ENCODE measurements around the gene ZER1.
"Not testable (repeated sequence)": the region's sequence is repeated elsewhere in the genome, so short reads cannot be mapped to it uniquely, and the experiment has no call there.

The ZER1 gene

DNA sequence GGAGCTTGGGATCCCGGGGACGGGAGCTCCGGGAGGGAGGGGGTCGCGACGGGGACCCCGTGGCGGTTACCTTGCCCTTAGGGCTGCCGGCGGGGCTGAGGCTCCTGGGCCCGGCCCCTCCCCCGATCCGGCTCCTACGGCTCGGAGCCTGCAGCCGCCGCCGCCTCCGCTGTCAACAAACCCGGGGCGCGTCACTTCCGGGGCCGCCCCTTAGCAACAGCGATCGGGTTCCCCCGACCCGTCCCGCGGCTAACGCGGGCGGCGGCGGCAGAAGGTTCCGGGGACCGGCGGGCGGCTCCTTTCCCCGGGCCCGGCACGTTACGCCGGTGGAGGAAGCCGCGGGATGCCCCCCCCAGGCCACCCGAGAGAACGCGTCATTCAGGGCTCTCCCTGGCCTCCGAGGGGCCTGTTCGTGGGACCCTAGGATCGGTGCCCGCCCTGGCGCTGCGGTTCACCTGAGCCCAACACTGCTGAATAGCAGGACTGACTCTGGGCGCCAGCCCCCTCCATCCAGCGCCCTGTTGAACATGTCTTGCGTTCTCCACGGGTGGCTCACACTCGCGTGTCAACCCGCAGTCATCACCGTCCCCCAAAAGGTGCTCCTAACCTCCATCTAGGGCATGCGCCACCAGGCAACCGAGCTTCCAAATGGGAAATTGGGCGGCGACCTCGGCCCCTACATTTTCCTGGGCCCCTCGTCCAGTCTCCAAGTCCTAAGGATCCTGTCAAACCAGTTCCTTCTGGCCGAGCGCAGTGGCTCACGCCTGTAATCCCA lies at the start of gene ZER1:
TSS of gene ZER1 (minus strand) at position 183 of the 775 bp plus-strand sequence. CDS start 16,362 bp downstream, outside the sequence.
- DNase-seq: peak; percentile 13

DNA sequence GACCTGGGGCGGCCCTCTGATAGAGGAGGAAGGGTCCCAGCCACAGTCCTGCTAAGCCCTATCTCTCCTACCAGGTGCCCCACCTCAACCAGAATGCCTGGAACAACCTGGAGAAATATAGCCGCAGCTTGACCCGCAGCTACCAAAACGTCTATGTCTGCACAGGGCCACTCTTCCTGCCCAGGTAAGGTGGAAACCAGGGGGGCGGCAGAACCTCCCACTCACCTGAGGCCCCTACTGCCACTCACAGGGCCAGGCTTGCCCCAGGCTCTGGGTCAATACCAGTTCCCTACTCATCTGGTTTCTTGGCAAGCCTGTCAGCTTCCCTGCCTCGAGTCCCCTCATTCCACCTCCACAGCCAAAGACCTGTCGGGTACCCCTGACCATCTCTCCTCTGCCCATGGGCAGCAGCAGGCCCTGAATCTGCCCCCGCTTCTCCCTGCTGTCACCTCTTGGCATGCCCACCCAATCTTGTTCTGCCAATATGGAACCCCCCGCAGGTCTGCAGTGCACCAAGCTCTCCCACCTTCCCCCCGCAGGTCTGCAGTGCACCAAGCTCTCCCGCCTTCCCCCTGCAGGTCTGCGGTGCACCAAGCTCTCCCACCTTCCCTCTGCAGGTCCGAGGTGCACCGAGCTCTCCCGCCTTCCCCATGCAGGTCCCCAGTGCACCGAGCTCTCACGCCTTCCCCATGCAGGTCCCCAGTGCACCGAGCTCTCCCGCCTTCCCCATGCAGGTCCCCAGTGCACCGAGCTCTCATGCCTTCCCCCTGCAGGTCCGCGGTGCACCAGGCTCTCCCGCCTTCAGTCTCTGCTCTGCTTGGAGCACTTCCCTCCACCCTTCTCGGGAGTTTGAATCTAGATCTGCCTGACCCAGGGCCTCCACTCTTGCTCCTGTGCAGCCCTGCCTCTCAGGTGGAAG lies 49.2 kb upstream of the ZER1 start:
- no peak for DNase-seq

DNA sequence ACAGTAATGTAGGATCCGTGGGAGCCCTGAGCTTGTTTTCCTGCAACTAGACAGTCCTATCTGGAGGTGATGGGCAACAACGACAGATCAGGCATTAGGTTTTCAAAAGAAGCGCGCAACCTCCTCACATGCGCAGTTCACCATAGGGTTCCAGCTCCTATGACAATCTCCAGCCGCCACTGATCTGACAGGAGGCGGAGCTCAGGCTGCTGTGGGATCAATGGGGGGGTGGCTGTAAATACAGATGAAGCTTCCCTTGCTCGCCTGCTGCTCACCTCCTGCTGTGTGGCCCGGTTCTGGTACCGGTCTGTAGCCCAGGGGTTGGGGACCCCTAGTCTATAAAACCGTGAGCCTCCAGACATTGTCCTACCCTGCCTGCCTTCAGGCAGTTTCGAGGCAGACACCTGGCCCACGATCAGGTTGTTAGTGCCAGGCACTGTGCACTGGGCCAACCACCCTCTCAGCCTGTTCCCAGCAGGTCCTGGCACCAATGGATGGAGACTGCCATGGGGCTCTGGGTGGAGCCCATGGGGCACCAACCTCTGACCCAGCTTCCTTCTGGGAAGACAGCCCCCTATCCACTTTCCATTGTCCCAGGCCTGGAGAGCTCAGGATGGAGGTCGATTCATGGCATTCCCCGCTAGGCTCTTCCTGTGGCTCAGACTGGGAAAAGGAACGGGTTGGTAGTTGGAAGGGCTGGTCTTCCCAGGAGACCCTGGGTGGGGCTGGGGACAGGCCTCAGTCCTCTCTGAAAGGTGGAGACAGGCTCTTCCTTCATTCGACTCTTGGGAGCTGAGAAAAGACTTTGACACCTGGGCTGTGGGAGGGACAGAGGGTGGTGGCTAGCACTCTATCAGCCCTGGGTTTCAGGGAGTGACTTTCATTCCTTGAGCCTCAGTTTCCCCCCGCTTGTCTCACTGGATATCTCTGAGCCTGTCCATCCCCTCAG lies 48.3 kb upstream of the ZER1 start:
- no peak for DNase-seq

DNA sequence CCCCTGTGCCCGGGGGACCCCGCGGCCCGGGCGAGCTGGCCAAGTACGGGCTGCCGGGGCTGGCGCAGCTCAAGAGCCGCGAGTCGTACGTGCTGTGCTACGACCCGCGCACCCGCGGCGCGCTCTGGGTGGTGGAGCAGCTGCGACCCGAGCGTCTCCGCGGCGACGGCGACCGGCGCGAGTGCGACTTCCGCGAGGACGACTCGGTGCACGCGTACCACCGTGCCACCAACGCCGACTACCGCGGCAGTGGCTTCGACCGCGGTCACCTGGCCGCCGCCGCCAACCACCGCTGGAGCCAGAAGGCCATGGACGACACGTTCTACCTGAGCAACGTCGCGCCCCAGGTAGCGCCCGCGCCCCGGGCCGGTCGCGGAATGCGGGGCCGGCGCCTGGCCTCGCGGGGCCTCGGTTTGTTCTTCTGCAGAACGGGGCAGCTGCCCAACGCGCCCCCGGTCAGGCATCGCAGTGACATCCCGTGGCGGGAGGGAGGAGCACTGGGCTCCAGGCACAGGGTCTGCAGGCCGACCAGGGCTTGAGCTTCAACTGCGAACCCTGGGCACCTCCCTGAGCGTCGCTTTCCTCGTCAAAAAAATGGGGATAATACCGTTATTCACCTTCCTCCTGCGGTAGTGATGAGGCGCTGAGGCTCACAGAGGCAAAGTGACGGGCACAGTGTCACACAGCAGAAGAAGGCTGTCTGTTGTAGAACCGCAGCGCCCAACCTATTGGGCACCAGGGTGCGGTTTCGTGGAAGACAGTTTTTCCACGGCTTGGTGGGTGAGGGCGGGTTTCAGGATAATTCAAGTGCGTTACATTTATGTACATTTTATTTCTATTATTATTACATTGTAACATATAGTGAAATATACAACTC lies 47.4 kb upstream of the ZER1 start:
- no peak for DNase-seq

DNA sequence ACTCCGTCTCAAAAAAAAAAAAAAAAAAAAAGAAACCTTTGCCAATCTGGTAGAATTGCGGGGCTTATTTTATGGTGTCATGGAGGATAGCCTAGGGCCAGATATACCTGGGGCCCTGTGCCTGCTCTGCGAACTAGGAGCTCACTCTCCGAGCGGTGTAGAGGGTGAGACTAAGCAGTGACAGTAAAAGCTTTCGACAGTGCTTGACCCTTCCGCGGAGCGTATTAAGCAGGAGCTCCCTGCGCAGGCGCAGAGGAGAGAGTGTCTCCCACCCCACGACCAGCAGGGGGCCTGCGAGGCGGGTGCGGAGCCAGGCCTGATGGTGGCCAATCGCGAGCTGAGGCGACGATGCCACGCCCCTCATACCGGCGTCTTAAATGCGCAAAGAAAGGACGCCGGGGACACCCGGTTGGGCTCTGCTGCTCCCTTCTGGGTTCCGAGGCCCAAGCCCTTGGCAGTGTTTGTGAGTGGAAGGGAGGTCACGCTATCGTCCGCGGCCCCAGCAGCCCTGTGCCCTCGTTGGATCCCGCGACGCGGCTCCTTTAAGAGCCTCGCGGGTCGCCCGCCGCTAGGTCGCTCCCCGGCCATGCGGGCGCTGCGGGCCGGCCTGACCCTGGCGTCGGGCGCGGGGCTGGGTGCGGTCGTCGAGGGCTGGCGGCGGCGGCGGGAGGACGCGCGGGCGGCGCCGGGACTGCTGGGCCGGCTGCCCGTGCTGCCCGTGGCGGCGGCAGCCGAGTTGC lies 46.5 kb upstream of the ZER1 start, which contains the start of gene ENDOG:
TSS of gene ENDOG (plus strand) at position 402 of the 740 bp plus-strand sequence. CDS start at position 587, 185 bp downstream.
- DNase-seq: peak; percentile 67

DNA sequence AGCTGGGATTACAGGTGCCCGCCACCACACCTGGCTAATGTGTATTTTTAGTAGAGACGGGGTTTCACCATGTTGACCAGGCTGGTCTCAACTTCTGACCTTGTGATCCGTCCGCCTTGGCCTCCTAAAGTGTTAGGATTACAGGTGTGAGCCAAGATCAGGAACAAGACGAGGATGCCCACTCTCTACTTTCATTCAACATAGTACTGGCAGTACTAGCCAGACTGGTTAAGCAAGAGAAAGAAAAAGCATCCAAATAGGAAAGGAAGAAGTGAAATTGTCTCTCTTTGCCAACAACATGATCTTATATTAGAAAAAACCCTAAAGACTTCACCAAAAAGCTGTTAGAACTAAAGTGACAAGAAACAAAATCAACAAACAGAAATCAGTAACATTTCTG lies 39.1 kb upstream of the ZER1 start:
- DNase-seq: no peak

DNA sequence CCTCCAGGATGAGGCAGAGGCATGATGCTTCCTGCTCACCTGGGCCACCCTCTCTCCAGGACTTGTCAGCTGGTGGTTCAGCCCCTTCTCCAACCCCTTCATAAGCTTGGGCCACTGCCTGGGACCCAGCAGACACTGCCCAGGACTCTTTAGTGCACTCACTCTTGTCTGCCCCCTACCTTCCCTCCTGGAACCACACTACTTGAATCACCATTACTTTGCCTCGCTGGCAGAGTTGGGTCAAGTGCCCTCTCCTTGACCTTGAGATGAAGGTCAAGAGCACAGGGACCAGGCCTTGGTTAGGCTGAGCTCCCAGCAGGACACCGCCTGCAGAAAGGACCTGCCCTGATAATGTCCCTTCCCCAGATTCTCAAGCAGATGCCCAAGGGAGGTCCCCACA lies 38.1 kb upstream of the ZER1 start:
- DNase-seq: no peak

DNA sequence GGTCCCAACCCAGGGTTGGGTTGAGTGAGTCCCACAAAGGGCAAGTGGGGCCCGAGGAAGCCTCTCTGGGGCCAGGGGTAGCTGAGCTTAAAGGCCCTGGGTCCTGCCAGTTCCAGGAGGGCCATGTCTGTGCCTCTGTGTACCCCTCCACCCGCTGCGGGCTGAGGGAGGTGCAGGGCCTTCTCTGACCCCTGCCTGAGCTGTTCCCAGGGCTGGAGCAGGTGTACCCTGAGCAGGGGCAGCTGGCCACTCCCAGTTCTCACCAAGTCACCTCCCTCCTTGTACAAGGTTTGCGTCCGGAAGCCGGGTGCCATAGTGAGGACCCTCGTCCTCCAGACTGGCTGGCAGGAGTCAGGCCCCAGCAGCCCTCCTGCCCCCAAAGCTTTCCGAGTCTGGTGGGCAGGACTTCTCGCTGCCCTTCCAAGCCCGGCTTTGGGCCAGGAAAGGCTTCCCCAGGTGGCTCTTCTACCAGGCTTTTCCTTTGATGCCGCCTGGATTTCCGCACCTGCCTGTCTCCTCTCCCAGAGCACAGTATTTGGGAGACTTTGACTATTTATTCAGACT lies 37.4 kb upstream of the ZER1 start:
- no peak for DNase-seq

DNA sequence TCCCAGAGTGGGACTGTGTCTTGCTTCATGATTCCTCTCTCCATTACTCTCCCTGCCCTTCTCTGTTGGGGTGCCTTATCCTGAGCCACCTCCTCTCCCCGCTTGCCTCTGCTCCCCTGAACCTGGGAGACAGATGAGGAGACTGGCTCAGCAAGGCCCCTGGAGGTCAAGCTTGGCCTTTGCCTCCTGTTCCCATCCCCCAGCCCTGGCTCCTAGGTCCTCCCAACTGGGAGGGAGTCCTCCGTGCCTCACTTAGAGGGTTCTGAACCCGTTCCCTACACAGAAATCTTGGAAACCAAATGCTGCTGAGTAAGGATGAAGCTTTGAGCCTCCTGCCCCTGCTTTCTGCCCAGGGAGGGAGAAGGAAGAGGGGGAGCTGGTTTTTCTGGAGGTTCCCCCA lies 36.8 kb upstream of the ZER1 start:
- no peak for DNase-seq

DNA sequence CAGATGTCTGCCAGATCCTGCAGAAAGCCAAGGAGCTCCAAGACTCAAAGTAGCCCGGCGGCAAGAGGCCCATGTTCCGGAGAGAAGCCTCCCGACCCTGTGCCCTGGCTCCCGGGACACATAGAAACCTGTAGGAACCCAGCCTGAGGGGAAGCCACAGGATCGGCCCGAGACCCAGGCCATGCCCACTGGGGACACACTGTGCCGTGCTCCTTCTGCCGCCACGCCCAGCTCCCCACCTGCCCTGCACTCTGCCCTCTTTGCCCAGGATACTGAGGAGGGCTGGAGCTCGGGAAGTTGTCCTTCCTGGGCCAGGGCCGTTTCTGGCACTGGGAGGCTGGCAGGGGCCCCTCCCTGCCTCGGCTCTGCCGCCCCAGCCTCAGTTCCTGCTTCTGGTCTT lies 36.1 kb upstream of the ZER1 start:
- DNase-seq: no peak

DNA sequence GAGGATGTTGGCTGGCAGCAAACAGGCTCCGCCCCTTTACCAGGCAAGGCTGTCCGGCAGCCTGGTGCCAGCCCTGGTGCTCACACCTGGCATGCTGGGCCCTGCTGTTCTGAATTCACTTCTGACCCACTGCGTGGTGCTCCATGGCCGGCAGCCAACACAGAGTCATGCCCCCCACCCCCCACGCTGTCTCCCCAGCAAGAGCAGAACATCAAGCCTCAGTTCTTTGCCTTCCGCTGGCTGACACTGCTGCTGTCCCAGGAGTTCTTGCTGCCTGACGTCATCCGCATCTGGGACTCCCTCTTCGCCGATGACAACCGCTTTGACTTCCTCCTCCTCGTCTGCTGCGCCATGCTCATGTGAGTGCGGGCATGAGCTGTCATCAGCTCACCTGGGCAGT lies 33.9 kb upstream of the ZER1 start:
- DNase-seq: no peak

DNA sequence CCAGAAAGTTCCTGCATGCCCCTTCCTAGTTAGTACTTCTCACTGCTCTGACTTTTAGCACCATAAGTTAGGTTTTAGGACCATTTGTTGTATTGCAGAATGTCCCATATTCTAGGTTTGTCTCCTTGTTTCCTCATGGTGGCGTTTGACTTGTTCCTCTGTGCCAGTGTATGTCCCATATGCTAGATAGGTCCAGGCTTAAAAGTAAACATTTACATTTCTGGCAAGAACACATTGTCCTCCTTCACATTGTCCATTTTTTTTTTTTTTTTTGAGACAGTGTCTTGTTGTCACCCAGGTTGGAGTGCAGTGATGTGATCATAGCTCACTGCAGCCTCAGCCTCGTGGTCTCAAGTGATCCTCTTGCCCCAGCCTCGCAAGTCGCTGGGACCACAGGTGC lies 30.8 kb upstream of the ZER1 start:
- DNase-seq: no peak

DNA sequence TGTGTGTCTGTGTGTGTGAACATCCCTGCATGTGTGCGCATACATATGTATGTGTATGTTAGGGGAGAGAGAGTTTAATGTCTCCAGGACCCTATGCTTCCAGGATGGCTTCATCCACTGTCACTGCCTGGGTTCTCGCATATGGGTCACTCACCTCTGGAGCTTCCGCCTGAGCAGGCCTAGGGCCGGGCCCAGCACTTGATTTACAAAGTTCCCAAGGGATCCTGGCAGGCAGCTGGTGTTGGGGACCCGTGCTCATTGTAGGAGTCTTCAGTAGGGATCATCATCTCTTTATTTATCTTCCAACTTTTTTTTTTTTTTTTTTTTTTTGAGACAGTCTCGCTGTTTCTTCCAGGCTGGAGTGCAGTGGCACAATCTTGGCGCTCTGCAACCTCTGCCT lies 28.3 kb upstream of the ZER1 start:
- no peak for DNase-seq

DNA sequence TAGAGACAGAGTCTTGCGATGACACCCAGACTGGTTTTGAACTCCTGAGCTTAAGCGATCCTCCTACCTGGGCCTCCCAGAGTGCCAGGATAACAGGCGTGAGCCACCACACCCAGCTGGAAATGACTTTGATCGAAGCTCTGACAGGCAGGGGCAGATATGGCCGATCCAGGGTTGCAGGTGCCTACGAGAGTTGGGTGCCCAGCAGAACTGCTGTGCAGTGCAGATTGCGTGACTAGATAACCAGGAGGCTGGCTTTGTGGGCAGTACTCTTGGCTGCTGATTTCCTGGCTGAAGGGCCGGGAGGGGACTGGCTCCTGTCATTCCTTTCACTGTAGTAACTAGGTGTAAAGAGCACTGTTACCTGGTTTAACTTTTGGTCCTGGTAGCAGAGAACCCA lies 27.2 kb upstream of the ZER1 start:
- DNase-seq: no peak

DNA sequence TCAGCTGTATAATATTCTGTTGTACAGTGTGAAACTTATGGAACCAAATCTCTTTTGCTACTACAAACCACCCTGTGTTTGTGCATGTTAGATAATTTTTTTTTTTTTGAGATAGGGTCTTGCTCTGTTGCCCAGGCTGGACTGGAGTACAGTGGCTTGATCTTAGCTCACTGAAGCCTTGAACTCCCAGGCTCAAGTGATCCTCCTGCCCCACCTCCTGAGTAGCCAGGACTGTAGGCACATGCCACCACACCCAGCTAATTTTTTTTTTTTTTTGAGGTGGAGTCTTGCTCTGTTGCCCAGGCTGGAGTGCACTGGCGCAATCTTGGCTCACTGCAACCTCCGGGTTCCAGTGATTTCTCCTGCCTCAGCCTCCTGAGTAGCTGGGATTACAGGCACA lies 23.2 kb upstream of the ZER1 start:
- not testable (repeated sequence) for DNase-seq

DNA sequence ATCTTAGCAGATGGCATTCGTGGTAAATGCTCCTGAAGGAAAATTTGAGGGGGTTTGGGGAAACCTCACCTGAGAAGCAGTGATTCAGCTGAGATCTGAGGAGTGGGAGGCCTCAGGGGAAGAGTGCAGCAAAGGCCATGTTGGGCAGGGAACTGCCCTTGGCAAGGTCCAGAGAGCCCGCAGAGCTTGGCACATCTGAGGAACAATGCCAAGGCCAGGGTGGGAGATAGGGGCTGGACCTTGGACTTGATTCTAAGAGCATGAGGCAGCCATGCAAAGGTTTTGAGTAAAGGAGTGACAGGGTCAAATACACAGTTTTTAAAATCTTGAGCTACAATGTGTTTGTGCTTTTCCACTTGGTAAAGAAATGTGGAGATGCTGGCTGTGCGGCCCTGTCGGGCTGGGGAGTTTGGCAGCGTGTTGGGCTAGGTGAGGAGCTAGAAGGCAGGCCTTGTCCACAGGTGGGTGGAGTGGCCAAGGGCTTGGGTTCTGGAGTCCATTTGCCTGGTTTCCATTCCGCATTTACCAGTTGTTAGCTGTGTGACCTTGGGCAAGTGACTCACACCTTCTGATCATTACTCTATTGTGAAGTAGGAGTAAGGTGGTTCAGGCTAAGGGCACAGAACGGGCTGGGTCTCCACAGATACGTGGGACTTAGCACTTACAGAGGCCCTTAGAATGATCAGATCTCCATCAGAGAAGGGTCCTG lies 21.4 kb upstream of the ZER1 start:
- no peak for DNase-seq

DNA sequence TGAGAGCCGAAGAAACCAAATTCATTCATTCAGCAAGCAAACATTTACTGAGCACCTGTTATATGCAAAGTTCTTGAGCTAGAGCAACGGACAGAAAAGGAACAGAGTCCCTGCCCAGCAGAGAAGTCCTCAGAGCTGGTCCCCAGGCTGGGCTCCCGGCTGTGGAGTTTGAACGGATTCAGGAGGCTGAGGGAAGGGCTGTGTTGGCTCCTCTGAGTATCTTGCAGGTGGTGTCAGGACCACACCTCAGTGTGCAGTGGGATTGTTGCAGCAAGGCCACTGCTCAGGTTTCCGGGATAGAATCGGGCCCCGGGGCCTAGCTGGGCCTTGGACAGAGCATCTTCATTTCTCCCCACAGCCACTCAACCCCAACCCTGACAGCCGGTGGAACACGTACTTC lies 20.4 kb upstream of the ZER1 start:
- DNase-seq: no peak

DNA sequence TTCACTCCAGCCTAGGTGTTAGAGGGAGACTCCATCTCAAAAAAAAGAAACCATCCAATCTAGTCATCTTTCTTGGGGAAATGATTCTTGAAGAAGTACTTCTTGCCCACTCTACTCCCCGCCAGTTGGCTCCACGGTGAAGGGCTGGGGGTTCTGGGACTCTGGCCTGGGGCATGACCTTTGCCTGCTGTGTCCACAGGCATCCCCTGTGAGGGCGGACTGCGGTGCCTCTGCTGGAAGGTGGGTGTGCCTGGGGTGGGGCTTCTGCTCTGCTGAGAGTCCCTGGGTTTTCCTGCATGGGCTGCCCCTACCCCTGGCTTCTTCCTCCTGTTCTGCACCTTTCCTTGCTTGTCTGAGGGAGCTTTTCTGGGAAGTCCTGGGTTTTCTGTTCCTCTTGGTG lies 18.8 kb upstream of the ZER1 start:
- DNase-seq: no peak

DNA sequence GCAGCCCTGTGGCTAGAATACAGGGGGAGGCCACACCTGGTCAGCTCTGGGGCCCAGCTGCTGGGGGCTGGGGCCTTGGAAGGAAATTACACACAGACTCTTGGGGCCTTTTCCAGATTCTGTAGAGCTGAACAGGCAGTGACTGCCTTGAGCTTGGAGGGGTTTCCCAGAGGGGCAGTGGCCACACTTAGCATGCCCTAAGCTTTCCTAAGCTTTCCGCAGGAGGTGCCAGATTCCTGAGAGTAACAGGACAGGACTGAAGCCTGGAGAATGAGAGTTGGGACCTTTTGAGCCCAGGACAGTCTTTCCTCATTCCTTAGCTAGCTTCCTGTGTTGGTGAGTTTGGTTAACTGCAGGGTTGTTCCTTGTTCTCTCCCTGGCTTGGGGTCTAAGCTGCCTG lies 16.7 kb upstream of the ZER1 start:
- DNase-seq: no peak

DNA sequence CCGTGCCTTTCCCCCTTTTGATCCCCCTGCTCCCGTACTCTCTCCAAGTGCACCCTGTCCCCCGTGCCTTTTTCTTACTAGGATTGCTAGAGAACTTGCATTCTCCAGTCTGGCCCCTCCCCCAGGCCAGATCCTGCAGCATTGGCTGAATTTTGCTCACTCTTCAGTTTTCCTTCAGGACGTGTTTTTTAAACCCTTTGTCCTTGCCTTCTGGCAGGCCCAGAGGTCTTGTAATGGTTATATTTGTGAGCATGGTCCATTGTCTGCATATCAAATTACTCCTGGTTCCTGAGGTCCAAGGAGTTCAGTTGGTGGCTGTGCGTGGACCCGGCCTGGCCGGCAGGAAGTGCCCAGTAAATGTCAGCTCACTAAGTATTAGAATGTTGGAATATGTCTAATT lies 15.9 kb upstream of the ZER1 start:
- DNase-seq: no peak
